Esophagus muscularis mucosa (tissue), 4 donors: ENCODE results near the gene FOXP2. TPM values are rescaled to one million over a fixed set of nuclear protein-coding genes. Genes with fewer than 3 reads are reported as not detected.

Experiments used
- DNase-seq: peaks from one replicate; pipeline ENCODE4 v3.0.0-alpha.2; 2017; ENCODE audit errors: extremely low spot score
- H3K27ac ChIP-seq, 4 donors: fragments of 200-600 bp; sonication (generic); replicated peaks in 1 of 4; 1 replicate in 3 of 4; 2 replicates in 1 of 4; pipeline ENCODE4 v1.5.1; 2016 to 2019; ENCODE audit warnings: mild to moderate bottlenecking in 1 of 4
- H3K27me3 ChIP-seq, 4 donors: fragments of 200-600 bp; sonication (generic); one replicate each; pipeline versions ENCODE4 v1.5.1 to v1.6.0; 2016 to 2019
- H3K36me3 ChIP-seq, 4 donors: fragments of 200-600 bp; sonication (generic); one replicate each; pipeline ENCODE4 v1.5.1; 2016 to 2019
- H3K4me1 ChIP-seq, 4 donors: fragments of 200-600 bp; sonication (generic); one replicate each; pipeline ENCODE4 v1.5.1; 2016 to 2019
- H3K4me3 ChIP-seq, 4 donors: fragments of 200-600 bp; sonication (generic); 1 replicate in 2 of 4; 2 replicates in 2 of 4; pipeline ENCODE4 v1.5.1; 2016 to 2019; ENCODE audit warnings: mild to moderate bottlenecking in 4 of 4, moderate library complexity in 1 of 4
- H3K9me3 ChIP-seq, 4 donors: fragments of 200-600 bp; sonication (generic); 1 replicate in 3 of 4; 2 replicates in 1 of 4; pipeline ENCODE4 v1.5.1; 2016 to 2019
- EP300 ChIP-seq: sonication (generic); formaldehyde crosslinking; IDR thresholded peaks from one replicate; pipeline ENCODE4 v1.6.1; 2017; ENCODE audit warnings: antibody characterized with exemption
- POLR2A ChIP-seq: fragments of 450-650 bp; IDR thresholded peaks from one replicate; pipeline ENCODE4 v1.6.1; 2017; ENCODE audit warnings: antibody characterized with exemption, moderate library complexity, mild to moderate bottlenecking, low read depth
- POLR2AphosphoS5 ChIP-seq, 2 donors: sonication (generic); formaldehyde crosslinking; IDR thresholded peaks; one replicate each; pipeline ENCODE4 v1.6.1; 2017; ENCODE audit warnings: antibody characterized with exemption in 2 of 2
- WGBS: methylation state at CpG from one replicate; pipeline ENCODE4 v1.1.5; 2018; 5-methylcytosine and 5-hydroxymethylcytosine counted together
- intact Hi-C: fragments of 100-400 bp; cut with DNase I; formaldehyde crosslinking; loops from one replicate; pipeline ENCODE4 v1.15.1; 2023
- total RNA-seq, 4 donors: library from RNA; depleted of rRNA; stranded (reverse); fragments of >200 nt; gene quantifications; one replicate each; pipeline versions ENCODE4 v1.1.0 to v1.2.1, GENCODE V29; 2016
- TF ChIP-seq, protein P1 (sequence below), 3 experiments: fragments of 200-600 bp in 2 of 3; fragments of 450-650 bp in 1 of 3; sonication (generic) in 2 of 3; IDR thresholded peaks; one replicate each; pipeline ENCODE4 v1.5.1; 2017 to 2019; ENCODE audit warnings: antibody characterized with exemption in 3 of 3, mild to moderate bottlenecking in 2 of 3, moderate library complexity in 1 of 3

The FOXP2 gene
- total RNA-seq, 4 donors from 2014 or later = 37.1 to 54.2 (median 48.0) TPM

DNA sequence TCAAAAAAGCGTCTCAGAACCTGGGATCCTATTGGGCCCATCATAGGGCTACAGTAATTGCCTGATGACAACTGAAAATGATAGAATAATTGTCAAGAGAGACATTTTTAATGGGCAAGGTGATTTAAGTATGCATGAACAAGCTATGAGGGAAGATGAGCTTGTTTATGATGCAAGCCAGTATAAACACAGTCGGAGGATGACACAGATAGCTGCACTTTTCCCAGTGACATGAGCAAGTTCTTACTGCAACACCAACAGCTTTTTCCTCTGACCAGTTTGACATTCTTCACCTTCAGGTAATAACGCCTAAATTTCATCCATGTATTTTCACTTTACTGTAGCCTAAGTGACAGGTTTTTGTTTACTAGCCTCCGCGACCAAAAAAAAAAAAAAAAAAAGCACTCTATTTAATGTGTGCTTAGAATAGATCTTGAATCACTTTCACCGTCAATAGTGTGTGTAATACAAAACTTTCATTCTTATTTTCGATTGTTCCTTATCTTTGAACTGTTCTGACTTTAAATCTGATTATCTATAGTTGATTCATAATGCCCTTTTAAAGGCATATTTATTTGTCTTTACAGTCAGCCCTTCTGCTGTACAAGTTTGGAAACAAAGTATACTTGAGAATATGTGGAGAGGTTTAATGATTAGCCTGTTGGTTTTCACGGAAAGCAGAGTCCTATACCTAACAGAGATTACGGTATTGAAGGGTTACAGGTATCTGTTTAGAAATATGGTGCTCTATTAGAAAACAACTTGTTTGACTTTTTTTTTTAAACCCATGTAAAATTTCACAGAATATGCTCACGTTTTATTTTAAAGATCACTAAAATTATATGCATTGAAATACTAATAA, 1.7 kb downstream of the FOXP2 start:
- Histone ChIP-seq H3K4me3 (peak overlapping the region; percentile 45 to 58 (median 55)), H3K27ac (peak overlapping the region; percentile 82 to 83 (median 82)), H3K9me3 (no peaks in the 10 kb centered on the region), H3K4me1 (peaks cover 6 to 46% (median 39%) of the 10 kb centered on the region in 4 donors), H3K27me3 (no peaks in the 10 kb centered on the region), H3K36me3 (no peaks in the 10 kb centered on the region)
- no peak for TF ChIP-seq POLR2AphosphoS5 (IDR thresholded peaks at IDR 0.05)
- TF ChIP-seq POLR2A = no peak
- TF ChIP-seq EP300 = no peak
- TF ChIP-seq, protein P1, sequence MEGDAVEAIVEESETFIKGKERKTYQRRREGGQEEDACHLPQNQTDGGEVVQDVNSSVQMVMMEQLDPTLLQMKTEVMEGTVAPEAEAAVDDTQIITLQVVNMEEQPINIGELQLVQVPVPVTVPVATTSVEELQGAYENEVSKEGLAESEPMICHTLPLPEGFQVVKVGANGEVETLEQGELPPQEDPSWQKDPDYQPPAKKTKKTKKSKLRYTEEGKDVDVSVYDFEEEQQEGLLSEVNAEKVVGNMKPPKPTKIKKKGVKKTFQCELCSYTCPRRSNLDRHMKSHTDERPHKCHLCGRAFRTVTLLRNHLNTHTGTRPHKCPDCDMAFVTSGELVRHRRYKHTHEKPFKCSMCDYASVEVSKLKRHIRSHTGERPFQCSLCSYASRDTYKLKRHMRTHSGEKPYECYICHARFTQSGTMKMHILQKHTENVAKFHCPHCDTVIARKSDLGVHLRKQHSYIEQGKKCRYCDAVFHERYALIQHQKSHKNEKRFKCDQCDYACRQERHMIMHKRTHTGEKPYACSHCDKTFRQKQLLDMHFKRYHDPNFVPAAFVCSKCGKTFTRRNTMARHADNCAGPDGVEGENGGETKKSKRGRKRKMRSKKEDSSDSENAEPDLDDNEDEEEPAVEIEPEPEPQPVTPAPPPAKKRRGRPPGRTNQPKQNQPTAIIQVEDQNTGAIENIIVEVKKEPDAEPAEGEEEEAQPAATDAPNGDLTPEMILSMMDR (IDR thresholded peaks at IDR 0.05) = no peak
- DNase-seq = no peak
- intact Hi-C loops = no loop called here
- 42% methylated on average over 10 of the region's 10 CpGs for WGBS

DNA sequence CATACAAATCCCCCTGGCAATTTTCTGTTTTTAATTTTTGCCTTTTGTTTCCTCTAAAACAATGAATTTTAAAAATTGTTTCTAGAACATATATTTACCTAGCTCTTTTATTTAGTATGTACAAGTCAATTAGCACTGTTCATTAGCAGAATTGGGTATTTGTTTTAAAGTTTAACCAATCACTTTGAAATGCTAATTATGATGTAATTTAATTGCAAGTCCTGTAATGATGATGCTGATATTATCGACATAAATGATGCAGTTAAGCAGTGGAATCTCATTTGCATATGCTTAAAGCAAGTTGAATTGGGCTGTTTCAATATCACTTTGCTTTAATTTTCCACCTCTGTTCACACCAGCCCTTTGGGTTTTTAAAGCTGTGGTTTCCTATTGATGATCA, 2.7 kb downstream of the FOXP2 start:
- Histone ChIP-seq H3K4me3 (peak overlapping the region; percentile 45 to 58 (median 55)), H3K27me3 (no peaks in the 10 kb centered on the region), H3K27ac (peak overlapping the region; percentile 82 to 83 (median 82)), H3K9me3 (no peaks in the 10 kb centered on the region), H3K4me1 (peaks cover 6 to 47% (median 41%) of the 10 kb centered on the region in 4 donors), H3K36me3 (no peaks in the 10 kb centered on the region)
- no peak for TF ChIP-seq POLR2AphosphoS5 (IDR thresholded peaks at IDR 0.05)
- TF ChIP-seq, protein P1 (IDR thresholded peaks at IDR 0.05) = no peak
- no peak for TF ChIP-seq POLR2A
- TF ChIP-seq EP300 = no peak
- DNase-seq = no peak
- intact Hi-C loops = no loop called here
- 29% methylated on average over 1 of the region's 1 CpG for WGBS

DNA sequence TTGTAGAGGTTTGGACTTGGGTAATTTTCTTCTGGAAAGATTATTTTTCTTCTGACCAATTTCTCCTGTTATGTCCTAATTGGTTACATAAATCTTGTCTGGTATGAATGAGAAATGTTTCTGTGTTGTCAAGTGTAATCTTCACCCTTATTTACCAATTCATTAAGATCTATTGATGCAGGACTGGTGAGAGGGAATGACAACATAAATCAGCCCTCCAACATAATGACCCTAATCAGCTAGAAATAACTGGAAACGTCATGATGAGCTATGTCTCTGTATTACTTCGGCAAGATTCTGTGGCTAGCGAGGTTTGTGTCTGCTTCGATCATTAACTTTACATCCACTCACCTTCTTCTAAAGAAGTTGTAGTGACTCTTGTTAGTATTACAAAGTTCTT, 3.5 kb downstream of the FOXP2 start:
- 29% methylated on average over 4 of the region's 4 CpGs for WGBS
- H3K36me3 ChIP-seq = no peaks in the 10 kb centered on the region
- H3K27me3 ChIP-seq = no peaks in the 10 kb centered on the region
- intact Hi-C loops = loop anchor here (2.0 kb wide), 1 partner anchor 333 kb away; no protein-coding TSS in a partner anchor
- H3K27ac ChIP-seq = peak overlapping the region; percentile 82 to 83 (median 82)
- no peak for TF ChIP-seq EP300
- DNase-seq = no peak
- H3K4me3 ChIP-seq = peak overlapping the region; percentile 45 to 58 (median 55)
- H3K4me1 ChIP-seq = peaks cover 6 to 45% (median 42%) of the 10 kb centered on the region in 4 donors
- no peaks in the 10 kb centered on the region for H3K9me3 ChIP-seq

DNA sequence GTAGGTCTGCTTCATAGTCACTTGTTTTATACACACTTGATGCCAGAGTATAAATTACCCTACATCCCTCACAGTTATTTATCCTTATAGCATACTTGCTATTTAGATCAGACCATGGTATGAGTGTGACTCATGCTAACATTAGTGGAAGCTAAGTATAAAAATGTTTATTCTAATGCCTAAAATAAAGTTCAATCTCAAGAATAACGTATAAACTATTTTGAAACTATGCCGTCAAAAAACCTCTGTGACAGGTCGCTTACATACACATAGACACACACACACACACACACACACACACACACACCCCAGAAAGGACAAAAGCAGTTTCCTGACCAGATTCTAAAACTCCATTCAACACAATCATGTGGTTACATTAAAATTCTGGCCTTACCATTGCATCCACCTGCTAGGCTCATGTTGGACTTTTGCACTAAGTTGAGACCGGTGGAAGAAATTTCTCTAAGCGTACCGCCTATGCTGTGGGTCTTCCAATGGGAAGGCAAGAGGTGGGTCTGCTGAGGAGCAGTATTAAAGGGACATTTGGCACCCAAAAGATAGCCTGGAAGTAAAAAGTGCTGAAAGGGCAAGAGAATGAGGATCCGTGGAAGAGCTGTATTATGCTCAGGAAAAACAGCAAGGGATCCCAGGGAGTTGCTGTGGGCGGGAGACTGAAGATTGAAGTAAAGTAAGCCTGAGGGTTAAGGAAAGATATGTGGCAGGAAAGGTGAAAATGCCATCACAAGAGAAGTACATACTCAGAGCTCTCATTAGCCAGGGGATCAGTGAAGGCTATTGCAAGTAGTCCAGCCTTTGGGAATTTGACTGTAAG, 5.0 kb downstream of the FOXP2 start:
- H3K27ac ChIP-seq = peak overlapping the region; percentile 82 to 83 (median 82)
- peak overlapping the region; percentile 45 to 58 (median 55) for H3K4me3 ChIP-seq
- H3K9me3 ChIP-seq = no peaks in the 10 kb centered on the region
- DNase-seq = no peak
- 43% methylated on average over 8 of the region's 8 CpGs for WGBS
- TF ChIP-seq, protein P1 (IDR thresholded peaks at IDR 0.05) = no peak
- TF ChIP-seq POLR2AphosphoS5 (IDR thresholded peaks at IDR 0.05) (no peak), POLR2A (no peak), EP300 (no peak)
- H3K36me3 ChIP-seq = no peaks in the 10 kb centered on the region
- peaks cover 0 to 46% (median 40%) of the 10 kb centered on the region in 4 donors for H3K4me1 ChIP-seq
- H3K27me3 ChIP-seq = no peaks in the 10 kb centered on the region
- intact Hi-C loops = loop anchor here (2.0 kb wide), 1 partner anchor 335 kb away; no protein-coding TSS in a partner anchor
